Eye (tissue), 1 donor: ENCODE results near the gene TICRR.
"Not testable (repeated sequence)": the region's sequence is repeated elsewhere in the genome, so short reads cannot be mapped to it uniquely, and the experiment has no call there.

ENCODE experiments used
- DNase-seq: peaks from one replicate; pipeline ENCODE4 v3.0.0-alpha.2; 2015

The TICRR gene

GRCh38 chr15:89575146-89575655 lies at the start of gene TICRR:
Gene TICRR (plus strand): TSS chr15:89575469. CDS start chr15:89575587, 118 bp downstream.
- peak; percentile 100 for DNase-seq

GRCh38 chr15:89526181-89526580 lies 49.1 kb upstream of the TICRR start:
- no peak for DNase-seq

GRCh38 chr15:89526601-89527441 lies 48.4 kb upstream of the TICRR start:
- no peak for DNase-seq

- no peak for DNase-seq
These were observed 46.4 kb upstream of the TICRR start for GRCh38 chr15:89528757-89529352.

GRCh38 chr15:89530976-89531375 lies 44.3 kb upstream of the TICRR start:
- no peak for DNase-seq

GRCh38 chr15:89531796-89532537 lies 43.3 kb upstream of the TICRR start:
- no peak for DNase-seq

GRCh38 chr15:89533861-89534544 lies 41.3 kb upstream of the TICRR start:
- DNase-seq, result no peak

- DNase-seq, result no peak
These were observed 36.2 kb upstream of the TICRR start for GRCh38 chr15:89539027-89539426.

GRCh38 chr15:89542369-89542768 lies 32.9 kb upstream of the TICRR start:
- no peak for DNase-seq

- no peak for DNase-seq
These were observed 31.9 kb upstream of the TICRR start for GRCh38 chr15:89543389-89543788.

GRCh38 chr15:89549138-89549537 lies 26.1 kb upstream of the TICRR start:
- DNase-seq, result not testable (repeated sequence)

- no peak for DNase-seq
These were observed 24.8 kb upstream of the TICRR start for GRCh38 chr15:89550427-89550826.

GRCh38 chr15:89551550-89551949 lies 23.7 kb upstream of the TICRR start:
- DNase-seq, result no peak

- DNase-seq, result no peak
These were observed 21.6 kb upstream of the TICRR start for GRCh38 chr15:89553632-89554031.

GRCh38 chr15:89554247-89554646 lies 21.0 kb upstream of the TICRR start:
- DNase-seq, result no peak

GRCh38 chr15:89555768-89556167 lies 19.5 kb upstream of the TICRR start:
- DNase-seq, result no peak

- peak; percentile 92 for DNase-seq
These were observed 18.6 kb upstream of the TICRR start for GRCh38 chr15:89556413-89557262.

GRCh38 chr15:89559769-89560264 lies 15.5 kb upstream of the TICRR start:
- no peak for DNase-seq

GRCh38 chr15:89566181-89566580 lies 9.1 kb upstream of the TICRR start:
- DNase-seq, result no peak

- DNase-seq, result no peak
These were observed 8.5 kb upstream of the TICRR start for GRCh38 chr15:89566621-89567294.
